Thyroid gland (tissue), 4 donors: ENCODE results near the gene DSG2.

Source experiments
- POLR2A ChIP-seq, 2 donors: fragments of 450-650 bp; IDR thresholded peaks; one replicate each; pipeline ENCODE4 v1.6.1; 2017; ENCODE audit warnings: antibody characterized with exemption in 2 of 2, mild to moderate bottlenecking in 2 of 2, moderate library complexity in 1 of 2
- TF ChIP-seq, protein P1 (sequence below), 6 experiments: fragments of 200-600 bp in 3 of 6; fragments of 450-650 bp in 3 of 6; sonication (generic) in 3 of 6; IDR thresholded peaks; one replicate each; pipeline ENCODE4 v1.5.1; 2016 to 2019; ENCODE audit warnings: antibody characterized with exemption in 6 of 6, mild to moderate bottlenecking in 2 of 6, inconsistent platforms in 1 of 6, moderate library complexity in 1 of 6

DNA sequence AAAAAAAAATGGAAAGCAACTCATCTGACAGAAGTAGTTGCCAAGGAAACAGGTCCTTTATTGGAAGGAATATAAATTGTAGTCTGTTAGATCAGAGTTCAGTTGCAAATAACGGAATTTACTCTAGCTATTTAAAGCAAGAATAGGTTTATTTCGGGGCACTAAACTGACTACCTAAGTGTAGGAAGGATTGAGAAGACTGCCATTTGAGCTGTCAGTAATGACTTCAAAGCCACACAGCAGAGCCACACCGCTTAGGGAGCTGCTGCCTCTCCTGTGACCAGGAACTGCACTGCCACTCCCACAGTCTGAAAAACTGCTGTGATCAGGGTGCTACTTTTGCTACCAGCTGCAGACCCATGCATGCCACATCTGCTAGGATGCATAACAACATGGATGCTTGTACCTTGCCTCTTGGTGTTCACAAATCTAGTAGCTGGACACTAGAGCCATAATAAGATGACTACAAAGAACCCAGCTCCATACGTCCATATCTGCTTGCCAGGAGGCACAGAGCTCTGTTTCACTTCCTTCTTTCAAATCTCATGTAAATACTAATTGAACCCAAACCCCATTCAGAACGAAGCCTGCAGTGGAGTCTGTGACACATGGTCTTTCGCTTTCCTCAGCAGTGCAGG, 2.2 kb downstream of the DSG2 start:
- TF ChIP-seq POLR2A (IDR thresholded peaks at IDR 0.05): no peak
- TF ChIP-seq, protein P1, sequence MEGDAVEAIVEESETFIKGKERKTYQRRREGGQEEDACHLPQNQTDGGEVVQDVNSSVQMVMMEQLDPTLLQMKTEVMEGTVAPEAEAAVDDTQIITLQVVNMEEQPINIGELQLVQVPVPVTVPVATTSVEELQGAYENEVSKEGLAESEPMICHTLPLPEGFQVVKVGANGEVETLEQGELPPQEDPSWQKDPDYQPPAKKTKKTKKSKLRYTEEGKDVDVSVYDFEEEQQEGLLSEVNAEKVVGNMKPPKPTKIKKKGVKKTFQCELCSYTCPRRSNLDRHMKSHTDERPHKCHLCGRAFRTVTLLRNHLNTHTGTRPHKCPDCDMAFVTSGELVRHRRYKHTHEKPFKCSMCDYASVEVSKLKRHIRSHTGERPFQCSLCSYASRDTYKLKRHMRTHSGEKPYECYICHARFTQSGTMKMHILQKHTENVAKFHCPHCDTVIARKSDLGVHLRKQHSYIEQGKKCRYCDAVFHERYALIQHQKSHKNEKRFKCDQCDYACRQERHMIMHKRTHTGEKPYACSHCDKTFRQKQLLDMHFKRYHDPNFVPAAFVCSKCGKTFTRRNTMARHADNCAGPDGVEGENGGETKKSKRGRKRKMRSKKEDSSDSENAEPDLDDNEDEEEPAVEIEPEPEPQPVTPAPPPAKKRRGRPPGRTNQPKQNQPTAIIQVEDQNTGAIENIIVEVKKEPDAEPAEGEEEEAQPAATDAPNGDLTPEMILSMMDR (IDR thresholded peaks at IDR 0.05): no peak
